OCI-LY3 (cell line): ENCODE results near the gene PPP3CB.

Source experiments
- H2AFZ ChIP-seq: fragments of 200-600, 300-600 bp; shearing (Covaris generic); 2 replicates; pipeline ENCODE4 v1.6.0; 2014; ENCODE audit warnings: antibody characterized with exemption, low read depth, low read length
- H3K27ac ChIP-seq: fragments of 200-600, 300-600 bp; sonication (generic); 2 replicates; pipeline ENCODE4 v1.5.1; 2014; ENCODE audit warnings: mild to moderate bottlenecking, low read length, moderate library complexity, mixed read lengths
- H3K27me3 ChIP-seq: fragments of 200-600, 300-600 bp; sonication (generic); 2 replicates; pipeline ENCODE4 v1.6.1; 2014; ENCODE audit warnings: low read depth, low read length, mixed read lengths
- H3K36me3 ChIP-seq: fragments of 200-600, 300-600 bp; sonication (generic); replicated peaks from 2 replicates; pipeline ENCODE3; 2014; ENCODE audit warnings: low read depth, low read length, mixed read lengths
- H3K4me1 ChIP-seq: fragments of 300-600, 200-600 bp; sonication (generic); 2 replicates; pipeline ENCODE4 v1.6.1; 2014; ENCODE audit warnings: low read length, mixed read lengths
- H3K4me2 ChIP-seq: fragments of 200-600, 300-600 bp; sonication (generic); 2 replicates; pipeline ENCODE4 v1.6.1; 2014; ENCODE audit warnings: low read length, mixed read lengths
- H3K4me3 ChIP-seq: fragments of 300-600, 200-600 bp; sonication (generic); 2 replicates; pipeline ENCODE4 v1.5.1; 2014; ENCODE audit warnings: antibody characterized with exemption, mild to moderate bottlenecking, low read length, moderate library complexity
- H3K79me2 ChIP-seq: fragments of 300-600, 200-600 bp; shearing (Covaris generic); 2 replicates; pipeline ENCODE4 v1.6.1; 2014; ENCODE audit warnings: mild to moderate bottlenecking, low read length, mixed read lengths
- H3K9ac ChIP-seq: fragments of 300-600, 200-600 bp; shearing (Covaris generic); 2 replicates; pipeline ENCODE4 v1.6.0; 2014; ENCODE audit warnings: mild to moderate bottlenecking, low read length, moderate library complexity
- H3K9me3 ChIP-seq: fragments of 200-600, 300-600 bp; shearing (Covaris generic); 2 replicates; pipeline ENCODE4 v1.6.1; 2014; ENCODE audit warnings: low read length, mixed read lengths; ENCODE audit not compliant: insufficient read depth
- H4K20me1 ChIP-seq: fragments of 200-600, 300-600 bp; sonication (generic); 2 replicates; pipeline ENCODE4 v1.6.1; 2016; ENCODE audit warnings: low read length, mixed read lengths; ENCODE audit not compliant: insufficient read depth
- CTCF ChIP-seq: fragments of 200-600, 300-600 bp; sonication (generic); IDR thresholded peaks from 2 replicates; pipeline ENCODE4 v1.5.1; 2014; ENCODE audit warnings: antibody characterized with exemption, low read length, low read depth
- EZH2phosphoT487 ChIP-seq: fragments of 200-600 bp; shearing (Covaris generic); IDR thresholded peaks from 2 replicates; pipeline ENCODE4 v1.6.1; 2018; ENCODE audit warnings: antibody characterized with exemption, mixed run types, low read depth

Gene PPP3CB

DNA sequence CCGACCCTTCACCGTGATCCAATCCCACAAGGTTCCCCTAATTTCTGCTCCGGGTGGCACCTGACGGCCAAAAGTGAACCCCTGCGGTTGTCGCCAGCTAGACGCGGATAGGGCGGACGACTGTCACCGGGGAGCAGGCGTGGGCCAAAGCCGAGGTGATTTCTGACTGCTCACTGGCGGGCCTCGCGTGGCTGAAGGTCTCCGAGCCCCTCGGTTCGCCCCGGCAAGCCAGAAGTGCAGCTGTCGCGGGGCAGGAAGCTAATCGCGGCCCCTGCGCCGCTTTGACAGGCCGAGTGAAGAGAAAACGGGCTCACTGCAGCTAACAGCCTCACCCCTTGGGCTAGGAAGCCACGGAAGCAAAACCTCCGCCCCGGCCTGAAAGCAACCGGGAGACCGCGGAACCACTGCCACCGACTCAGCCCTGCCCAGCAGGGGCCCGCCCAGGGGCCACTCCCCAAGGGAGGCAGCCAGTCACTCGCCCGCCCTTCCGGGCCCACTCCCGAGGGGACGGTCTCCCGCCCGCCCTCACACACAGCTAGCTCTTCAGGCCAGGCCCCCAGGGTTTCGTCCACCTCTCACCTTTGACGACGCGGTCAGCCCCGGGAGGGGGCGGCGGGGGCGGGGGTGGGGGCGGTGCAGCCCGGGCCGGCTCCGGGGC is 469 bp downstream of the PPP3CB start:
- Histone ChIP-seq H3K9ac (peak overlapping the region; percentile 81), H3K4me1 (peaks cover 15% of the 10 kb centered on the region), H3K27ac (peak overlapping the region; percentile 82), H3K27me3 (no peaks in the 10 kb centered on the region), H3K4me3 (peak overlapping the region; percentile 96), H3K9me3 (no peaks in the 10 kb centered on the region), H3K36me3 (no peaks in the 10 kb centered on the region), H2AFZ (no peak overlapping the region), H4K20me1 (0 out of 2 replicates have a peak, but pooled peaks cover 4% of the 10 kb centered on the region), H3K79me2 (peaks cover 46% of the 10 kb centered on the region), H3K4me2 (peak overlapping the region; percentile 96)
- no peak for TF ChIP-seq EZH2phosphoT487
- TF ChIP-seq CTCF: no peak

- Histone ChIP-seq H3K27ac (peak overlapping the region; percentile 82), H2AFZ (no peak overlapping the region), H3K79me2 (peaks cover 49% of the 10 kb centered on the region), H3K27me3 (no peaks in the 10 kb centered on the region), H3K4me2 (peak overlapping the region; percentile 96), H4K20me1 (0 out of 2 replicates have a peak, but pooled peaks cover 4% of the 10 kb centered on the region), H3K4me1 (peaks cover 15% of the 10 kb centered on the region), H3K9me3 (no peaks in the 10 kb centered on the region), H3K9ac (peak overlapping the region; percentile 81), H3K36me3 (no peaks in the 10 kb centered on the region), H3K4me3 (peak overlapping the region; percentile 96)
- TF ChIP-seq CTCF: no peak
- no peak for TF ChIP-seq EZH2phosphoT487
Observed at GRCh38 chr10:73494877-73495225, 973 bp downstream of the PPP3CB start.

DNA sequence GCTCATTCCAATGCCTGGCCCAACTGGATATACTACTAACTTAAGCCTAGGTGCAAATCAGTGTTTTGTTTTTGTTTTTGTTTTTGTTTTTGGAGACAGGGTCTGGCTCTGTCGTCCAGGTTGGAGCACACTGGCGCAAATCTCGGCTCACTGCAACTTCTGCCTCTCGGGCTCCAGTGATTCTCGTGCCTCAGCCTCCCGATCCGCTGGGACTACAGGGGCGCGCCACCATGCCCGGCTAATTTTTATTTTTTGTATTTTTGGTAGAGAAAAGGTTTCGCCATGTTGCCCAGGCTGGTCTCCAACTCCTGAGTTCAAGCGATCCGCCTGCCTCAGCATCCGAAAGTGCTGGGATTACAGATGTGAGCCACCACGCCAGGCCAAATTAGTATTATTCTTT is 1.6 kb downstream of the PPP3CB start:
- Histone ChIP-seq H3K9me3 (no peaks in the 10 kb centered on the region), H3K4me3 (peak overlapping the region; percentile 96), H3K36me3 (no peaks in the 10 kb centered on the region), H3K4me2 (peak overlapping the region; percentile 96), H4K20me1 (0 out of 2 replicates have a peak, but pooled peaks cover 4% of the 10 kb centered on the region), H3K9ac (peak overlapping the region; percentile 81; the same call in 1 of the 2 replicates), H2AFZ (no peak overlapping the region), H3K4me1 (peaks cover 15% of the 10 kb centered on the region), H3K79me2 (peaks cover 53% of the 10 kb centered on the region), H3K27ac (no peak overlapping the region), H3K27me3 (no peaks in the 10 kb centered on the region)
- TF ChIP-seq EZH2phosphoT487: no peak
- no peak for TF ChIP-seq CTCF

DNA sequence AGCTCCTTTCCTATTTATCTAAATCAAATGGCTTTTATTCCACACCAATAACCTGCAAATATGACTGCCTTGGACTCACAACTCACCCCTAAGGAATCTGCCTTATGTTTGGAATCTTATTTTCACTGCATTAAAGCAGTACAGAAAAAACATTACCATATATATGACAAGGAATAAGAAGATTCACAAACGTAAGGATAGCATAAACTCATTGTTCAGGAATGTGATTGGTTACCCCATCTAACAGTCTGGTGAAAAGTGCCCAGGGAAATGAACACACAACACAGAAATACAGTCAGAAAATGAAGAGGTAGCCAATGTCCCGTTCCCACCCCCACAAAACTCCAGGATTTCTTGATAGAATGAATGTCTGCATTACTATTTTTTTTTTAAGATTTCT is 2.0 kb downstream of the PPP3CB start:
- H3K4me3 ChIP-seq: no peak overlapping the region
- no peaks in the 10 kb centered on the region for H3K27me3 ChIP-seq
- TF ChIP-seq EZH2phosphoT487 (no peak), CTCF (no peak)
- H3K79me2 ChIP-seq: peaks cover 57% of the 10 kb centered on the region
- H3K4me2 ChIP-seq: no peak overlapping the region
- H3K27ac ChIP-seq: no peak overlapping the region
- no peak overlapping the region for H2AFZ ChIP-seq
- H3K36me3 ChIP-seq: no peaks in the 10 kb centered on the region
- no peaks in the 10 kb centered on the region for H3K9me3 ChIP-seq
- 0 out of 2 replicates have a peak, but pooled peaks cover 4% of the 10 kb centered on the region for H4K20me1 ChIP-seq
- no peak overlapping the region for H3K9ac ChIP-seq
- peaks cover 15% of the 10 kb centered on the region for H3K4me1 ChIP-seq
